Superior temporal gyrus (tissue), 1 donor: Measurements from ENCODE around the gene POLD3.

ENCODE experiments used
- DNase-seq: peaks from one replicate; pipeline ENCODE4 v3.0.0-alpha.2; 2016; ENCODE audit errors: extremely low spot score

Gene POLD3

GRCh38 chr11:74672956-74673692, 80.7 kb downstream of the POLD3 start:
- peak; percentile 69 for DNase-seq

GRCh38 chr11:74673693-74674360, 81.4 kb downstream of the POLD3 start:
- DNase-seq: peak; percentile 85

- no peak for DNase-seq
These were observed 83.4 kb downstream of the POLD3 start for GRCh38 chr11:74675761-74676160.

- DNase-seq: no peak
These were observed 84.2 kb downstream of the POLD3 start for GRCh38 chr11:74676596-74676995.

GRCh38 chr11:74677131-74677530, 84.7 kb downstream of the POLD3 start:
- no peak for DNase-seq

GRCh38 chr11:74678041-74678440, 85.7 kb downstream of the POLD3 start:
- no peak for DNase-seq

GRCh38 chr11:74678591-74679512, 86.5 kb downstream of the POLD3 start:
- DNase-seq: no peak

GRCh38 chr11:74679513-74679865, 87.1 kb downstream of the POLD3 start:
- DNase-seq: no peak

- no peak for DNase-seq
These were observed 87.8 kb downstream of the POLD3 start for GRCh38 chr11:74680035-74680671.

- no peak for DNase-seq
These were observed 88.5 kb downstream of the POLD3 start for GRCh38 chr11:74680703-74681531.

- DNase-seq: no peak
These were observed 89.6 kb downstream of the POLD3 start for GRCh38 chr11:74681686-74682651.

GRCh38 chr11:74682731-74683278, 90.4 kb downstream of the POLD3 start:
- no peak for DNase-seq

GRCh38 chr11:74683279-74683871, 91.0 kb downstream of the POLD3 start:
- DNase-seq: peak; percentile 86

GRCh38 chr11:74683941-74684481, 91.6 kb downstream of the POLD3 start:
- DNase-seq: no peak

GRCh38 chr11:74684661-74685060, 92.3 kb downstream of the POLD3 start:
- no peak for DNase-seq

GRCh38 chr11:74685338-74685737, 93.0 kb downstream of the POLD3 start:
- no peak for DNase-seq

- peak; percentile 29 for DNase-seq
These were observed 93.5 kb downstream of the POLD3 start for GRCh38 chr11:74685905-74686304.

- no peak for DNase-seq
These were observed 94.4 kb downstream of the POLD3 start for GRCh38 chr11:74686792-74687191.
